SK-N-MC (cell line): ENCODE data around the gene IFNLR1.

Source experiments
- DNase-seq: peaks from one replicate; pipeline ENCODE4 v3.0.0-alpha.2; 2011; ENCODE audit warnings: low read depth, low spot score
- H3K27ac ChIP-seq: fragments of 200-600 bp; sonication (generic); 2 replicates; pipeline ENCODE4 v1.5.1; 2016; ENCODE audit warnings: mixed run types
- H3K36me3 ChIP-seq: fragments of 200-600 bp; sonication (generic); 2 replicates; pipeline ENCODE4 v1.6.1; 2017; ENCODE audit warnings: antibody characterized with exemption, low read length, mixed read lengths; ENCODE audit not compliant: insufficient read depth
- H3K4me3 ChIP-seq: fragments of 200-600 bp; sonication (generic); 2 replicates; pipeline ENCODE4 v1.5.1; 2016
- H3K9ac ChIP-seq: fragments of 200-600 bp; sonication (generic); 2 replicates; pipeline ENCODE4 v1.8.0; 2017; ENCODE audit warnings: mixed run types, mixed read lengths; ENCODE audit not compliant: insufficient read length
- H3K9me3 ChIP-seq: fragments of 200-600 bp; sonication (generic); 2 replicates; pipeline ENCODE4 v1.6.1; 2017; ENCODE audit warnings: low read depth, mild to moderate bottlenecking, antibody characterized with exemption, low read length, moderate library complexity, mixed read lengths
- EZH2 ChIP-seq: fragments of 200-600 bp; sonication (generic); IDR thresholded peaks from one replicate; pipeline ENCODE4 v1.6.1; 2017; ENCODE audit warnings: antibody characterized with exemption
- FOXP2 ChIP-seq: optimal IDR thresholded peaks from 2 replicates; pipeline ENCODE3; 2011; ENCODE audit warnings: mild to moderate bottlenecking, moderate library complexity; ENCODE audit not compliant: insufficient read depth; ENCODE audit errors: extremely low read length, control extremely low read depth
- POLR2AphosphoS5 ChIP-seq: IDR thresholded peaks from 2 replicates; pipeline ENCODE4 v1.6.1; 2012; ENCODE audit warnings: mild to moderate bottlenecking, low read depth, low read length, borderline replicate concordance

Gene IFNLR1

GRCh38 chr1:24162201-24162600 is 24.9 kb downstream of the IFNLR1 start:
- Histone ChIP-seq H3K36me3 (no peaks in the 10 kb centered on the region), H3K4me3 (no peak overlapping the region), H3K27ac (no peak overlapping the region), H3K9ac (no peak overlapping the region), H3K9me3 (no peaks in the 10 kb centered on the region)
- DNase-seq, result no peak
- TF ChIP-seq EZH2 (no peak), FOXP2 (no peak), POLR2AphosphoS5 (no peak)

GRCh38 chr1:24161270-24161669 is 25.8 kb downstream of the IFNLR1 start:
- Histone ChIP-seq H3K4me3 (no peak overlapping the region), H3K9me3 (no peaks in the 10 kb centered on the region), H3K9ac (no peak overlapping the region), H3K27ac (no peak overlapping the region), H3K36me3 (no peaks in the 10 kb centered on the region)
- DNase-seq, result no peak
- TF ChIP-seq FOXP2 (no peak), POLR2AphosphoS5 (no peak), EZH2 (no peak)

GRCh38 chr1:24159366-24159765 is 27.7 kb downstream of the IFNLR1 start:
- H3K27ac ChIP-seq, result no peak overlapping the region
- no peaks in the 10 kb centered on the region for H3K36me3 ChIP-seq
- no peak overlapping the region for H3K4me3 ChIP-seq
- no peak for DNase-seq
- H3K9ac ChIP-seq, result no peak overlapping the region
- H3K9me3 ChIP-seq, result no peaks in the 10 kb centered on the region
- TF ChIP-seq POLR2AphosphoS5 (no peak), FOXP2 (no peak), EZH2 (no peak)

GRCh38 chr1:24157918-24158481 is 29.1 kb downstream of the IFNLR1 start:
- no peaks in the 10 kb centered on the region for H3K36me3 ChIP-seq
- TF ChIP-seq EZH2, result no peak
- no peak for TF ChIP-seq FOXP2
- no peak for TF ChIP-seq POLR2AphosphoS5
- H3K4me3 ChIP-seq, result no peak overlapping the region
- no peak overlapping the region for H3K9ac ChIP-seq
- no peak overlapping the region for H3K27ac ChIP-seq
- no peaks in the 10 kb centered on the region for H3K9me3 ChIP-seq
- no peak for DNase-seq

- no peaks in the 10 kb centered on the region for H3K9me3 ChIP-seq
- TF ChIP-seq FOXP2, result no peak
- no peak for TF ChIP-seq EZH2
- TF ChIP-seq POLR2AphosphoS5, result no peak
- H3K36me3 ChIP-seq, result no peaks in the 10 kb centered on the region
- no peak overlapping the region for H3K9ac ChIP-seq
- no peak overlapping the region for H3K27ac ChIP-seq
- no peak for DNase-seq
- H3K4me3 ChIP-seq, result no peak overlapping the region
These were observed 30.4 kb downstream of the IFNLR1 start for GRCh38 chr1:24156542-24157260.

GRCh38 chr1:24155011-24155782 is 31.9 kb downstream of the IFNLR1 start:
- H3K36me3 ChIP-seq, result no peaks in the 10 kb centered on the region
- H3K4me3 ChIP-seq, result no peak overlapping the region
- TF ChIP-seq POLR2AphosphoS5, result no peak
- TF ChIP-seq FOXP2, result no peak
- TF ChIP-seq EZH2, result no peak
- no peak overlapping the region for H3K27ac ChIP-seq
- no peak for DNase-seq
- H3K9me3 ChIP-seq, result no peaks in the 10 kb centered on the region
- H3K9ac ChIP-seq, result no peak overlapping the region

- no peak overlapping the region for H3K4me3 ChIP-seq
- no peaks in the 10 kb centered on the region for H3K9me3 ChIP-seq
- no peak overlapping the region for H3K27ac ChIP-seq
- no peak overlapping the region for H3K9ac ChIP-seq
- no peak for DNase-seq
- no peak for TF ChIP-seq POLR2AphosphoS5
- no peak for TF ChIP-seq EZH2
- TF ChIP-seq FOXP2, result no peak
- H3K36me3 ChIP-seq, result no peaks in the 10 kb centered on the region
These were observed 32.9 kb downstream of the IFNLR1 start for GRCh38 chr1:24154215-24154614.

- Histone ChIP-seq H3K9ac (no peak overlapping the region), H3K4me3 (no peak overlapping the region), H3K9me3 (no peaks in the 10 kb centered on the region), H3K27ac (no peak overlapping the region), H3K36me3 (no peaks in the 10 kb centered on the region)
- DNase-seq, result no peak
- no peak for TF ChIP-seq FOXP2
- no peak for TF ChIP-seq POLR2AphosphoS5
- TF ChIP-seq EZH2, result no peak
These were observed 34.2 kb downstream of the IFNLR1 start for GRCh38 chr1:24152631-24153494.
